GM19240 (cell line): ENCODE results near the gene HBG1.

ENCODE experiments used
- DNase-seq: peaks from one replicate; pipeline ENCODE4 v3.0.0; 2011; ENCODE audit warnings: low spot score; ENCODE audit not compliant: insufficient read length

HBG1 gene

GRCh38 chr11:5247472-5248192, 2.0 kb downstream of the HBG1 start:
- no peak for DNase-seq

- DNase-seq: no peak
Measured at GRCh38 chr11:5246772-5247471, 2.7 kb downstream of the HBG1 start.

- no peak for DNase-seq
Measured at GRCh38 chr11:5245155-5245554, 4.5 kb downstream of the HBG1 start.

GRCh38 chr11:5243816-5244180, 5.9 kb downstream of the HBG1 start:
- DNase-seq: no peak

- DNase-seq: no peak
Measured at GRCh38 chr11:5242933-5243815, 6.5 kb downstream of the HBG1 start.

GRCh38 chr11:5242208-5242607, 7.4 kb downstream of the HBG1 start:
- DNase-seq: no peak

GRCh38 chr11:5241458-5241857, 8.2 kb downstream of the HBG1 start:
- DNase-seq: no peak

GRCh38 chr11:5240458-5240857, 9.2 kb downstream of the HBG1 start:
- DNase-seq: no peak

GRCh38 chr11:5240056-5240455, 9.6 kb downstream of the HBG1 start:
- DNase-seq: no peak

GRCh38 chr11:5239046-5239445, 10.6 kb downstream of the HBG1 start:
- no peak for DNase-seq

- DNase-seq: no peak
Measured at GRCh38 chr11:5238486-5238885, 11.2 kb downstream of the HBG1 start.

- no peak for DNase-seq
Measured at GRCh38 chr11:5237420-5237819, 12.2 kb downstream of the HBG1 start.

- no peak for DNase-seq
Measured at GRCh38 chr11:5235364-5236095, 14.1 kb downstream of the HBG1 start.

GRCh38 chr11:5234381-5234834, 15.2 kb downstream of the HBG1 start, which contains the start of gene HBD:
TSS of gene HBD (minus strand) at chr11:5234483. CDS start at chr11:5234433, 50 bp downstream.
- peak; percentile 14 for DNase-seq

- no peak for DNase-seq
Measured at GRCh38 chr11:5233307-5233706, 16.4 kb downstream of the HBG1 start.

GRCh38 chr11:5232821-5233220, 16.8 kb downstream of the HBG1 start:
- no peak for DNase-seq

- no peak for DNase-seq
Measured at GRCh38 chr11:5232176-5232575, 17.5 kb downstream of the HBG1 start.

- DNase-seq: no peak
Measured at GRCh38 chr11:5231111-5231510, 18.5 kb downstream of the HBG1 start.

- no peak for DNase-seq
Measured at GRCh38 chr11:5230266-5230665, 19.4 kb downstream of the HBG1 start.

- DNase-seq: no peak
Measured at GRCh38 chr11:5229796-5230195, 19.9 kb downstream of the HBG1 start.

GRCh38 chr11:5229356-5229755, 20.3 kb downstream of the HBG1 start:
- no peak for DNase-seq
